SK-N-MC (cell line): ENCODE data around the gene NR2F1-AS1.

Experiments
- EZH2 ChIP-seq: fragments of 200-600 bp; sonication (generic); IDR thresholded peaks from one replicate; pipeline ENCODE4 v1.6.1; 2017; ENCODE audit warnings: antibody characterized with exemption
- FOXP2 ChIP-seq: optimal IDR thresholded peaks from 2 replicates; pipeline ENCODE3; 2011; ENCODE audit warnings: mild to moderate bottlenecking, moderate library complexity; ENCODE audit not compliant: insufficient read depth; ENCODE audit errors: extremely low read length, control extremely low read depth
- POLR2AphosphoS5 ChIP-seq: IDR thresholded peaks from 2 replicates; pipeline ENCODE4 v1.6.1; 2012; ENCODE audit warnings: mild to moderate bottlenecking, low read depth, low read length, borderline replicate concordance

DNA sequence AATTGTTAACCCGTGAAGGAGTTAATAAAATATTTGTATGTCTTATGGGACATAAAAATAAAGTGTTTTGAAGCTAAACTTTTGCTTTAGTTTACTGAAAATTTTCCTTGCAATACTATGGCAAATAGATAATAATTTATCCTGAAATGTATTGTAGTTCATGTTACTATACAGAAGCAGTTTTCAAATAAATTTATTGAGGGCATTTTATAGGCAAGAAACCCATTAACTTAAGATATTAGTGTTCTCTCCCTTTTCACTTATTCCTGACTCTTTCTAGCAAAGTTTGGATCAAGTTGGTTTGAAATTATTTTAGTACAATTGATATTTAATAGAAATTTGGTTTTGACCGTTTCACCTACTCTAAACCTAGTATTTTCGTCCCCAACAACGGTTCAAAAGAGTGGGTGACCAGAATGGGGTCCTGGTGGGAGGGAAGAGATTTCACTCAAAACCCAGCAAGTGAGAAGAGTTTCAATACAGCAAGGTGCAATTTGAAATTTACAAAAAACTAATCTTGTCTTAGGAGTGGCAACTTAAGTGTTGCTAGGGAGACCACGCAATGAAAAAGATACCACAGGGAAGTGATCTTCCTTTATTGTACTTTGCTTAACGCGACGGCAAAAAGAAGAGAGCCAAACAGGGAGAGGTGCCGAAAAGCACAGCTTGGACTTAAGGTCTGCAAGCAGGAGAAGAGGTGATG, 30.4 kb upstream of the NR2F1-AS1 start:
- no peak for TF ChIP-seq EZH2
- no peak for TF ChIP-seq POLR2AphosphoS5
- TF ChIP-seq FOXP2: no peak
